Tibial artery (tissue), 4 donors: ENCODE results near the gene SNCB.
A peak's percentile ranks its signal among the peaks of the same experiment; 100 is the strongest.

Experiments used
- DNase-seq, 2 donors: peaks; one replicate each; pipeline ENCODE4 v3.0.0-alpha.2; 2019
- H3K27ac ChIP-seq, 2 donors: fragments of 200-600 bp; sonication (generic) in 1 of 2; 1 replicate in 1 of 2; 2 replicates in 1 of 2; pipeline ENCODE4 v1.5.1; 2018 to 2019; ENCODE audit warnings: mild to moderate bottlenecking in 1 of 2
- H3K27me3 ChIP-seq, 2 donors: fragments of 200-600 bp; sonication (generic) in 1 of 2; one replicate each; pipeline versions ENCODE4 v1.5.1 to v1.6.0; 2016 to 2019
- H3K36me3 ChIP-seq, 3 donors: fragments of 200-600 bp; sonication (generic) in 2 of 3; one replicate each; pipeline ENCODE4 v1.5.1; 2016 to 2019; ENCODE audit warnings: mild to moderate bottlenecking in 2 of 3
- H3K4me1 ChIP-seq, 4 donors: fragments of 200-600 bp; sonication (generic) in 2 of 4; 1 replicate in 3 of 4; 2 replicates in 1 of 4; pipeline ENCODE4 v1.5.1; 2016 to 2019
- H3K4me3 ChIP-seq, 2 donors: fragments of 200-600 bp; sonication (generic) in 1 of 2; 1 replicate in 1 of 2; 2 replicates in 1 of 2; pipeline ENCODE4 v1.5.1; 2018 to 2019; ENCODE audit warnings: mild to moderate bottlenecking in 2 of 2
- H3K9me3 ChIP-seq, 3 donors: fragments of 200-600 bp; sonication (generic) in 1 of 3; one replicate each; pipeline ENCODE4 v1.5.1; 2016 to 2019
- intact Hi-C: fragments of 100-400 bp; cut with DNase I; formaldehyde crosslinking; loops from one replicate; pipeline ENCODE4 v1.15.0; 2023; ENCODE audit warnings: low total_unique reads
- TF ChIP-seq, protein P1 (sequence below), 2 experiments: fragments of 200-600 bp in 1 of 2; fragments of 450-650 bp in 1 of 2; IDR thresholded peaks; one replicate each; pipeline ENCODE4 v1.5.1; 2017 to 2019; ENCODE audit warnings: antibody characterized with exemption in 2 of 2, mild to moderate bottlenecking in 1 of 2, moderate library complexity in 1 of 2

Gene SNCB

DNA sequence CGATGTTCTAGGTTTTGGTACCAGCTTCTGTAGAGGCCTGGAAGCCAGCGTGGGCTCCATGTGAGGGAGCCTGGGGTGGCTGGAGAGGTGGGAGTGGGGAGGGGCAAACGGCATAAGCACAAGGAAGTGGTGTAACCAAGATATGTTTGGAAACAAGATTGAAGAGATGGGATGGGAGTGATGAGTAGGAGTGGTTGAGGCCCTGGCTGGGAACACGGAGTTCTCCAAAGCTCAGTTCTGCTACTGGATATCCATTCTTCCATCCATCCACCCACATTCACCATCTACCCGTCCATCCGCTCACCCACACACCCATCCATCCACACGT is 29.1 kb upstream of the SNCB start:
- TF ChIP-seq, protein P1, sequence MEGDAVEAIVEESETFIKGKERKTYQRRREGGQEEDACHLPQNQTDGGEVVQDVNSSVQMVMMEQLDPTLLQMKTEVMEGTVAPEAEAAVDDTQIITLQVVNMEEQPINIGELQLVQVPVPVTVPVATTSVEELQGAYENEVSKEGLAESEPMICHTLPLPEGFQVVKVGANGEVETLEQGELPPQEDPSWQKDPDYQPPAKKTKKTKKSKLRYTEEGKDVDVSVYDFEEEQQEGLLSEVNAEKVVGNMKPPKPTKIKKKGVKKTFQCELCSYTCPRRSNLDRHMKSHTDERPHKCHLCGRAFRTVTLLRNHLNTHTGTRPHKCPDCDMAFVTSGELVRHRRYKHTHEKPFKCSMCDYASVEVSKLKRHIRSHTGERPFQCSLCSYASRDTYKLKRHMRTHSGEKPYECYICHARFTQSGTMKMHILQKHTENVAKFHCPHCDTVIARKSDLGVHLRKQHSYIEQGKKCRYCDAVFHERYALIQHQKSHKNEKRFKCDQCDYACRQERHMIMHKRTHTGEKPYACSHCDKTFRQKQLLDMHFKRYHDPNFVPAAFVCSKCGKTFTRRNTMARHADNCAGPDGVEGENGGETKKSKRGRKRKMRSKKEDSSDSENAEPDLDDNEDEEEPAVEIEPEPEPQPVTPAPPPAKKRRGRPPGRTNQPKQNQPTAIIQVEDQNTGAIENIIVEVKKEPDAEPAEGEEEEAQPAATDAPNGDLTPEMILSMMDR (IDR thresholded peaks at IDR 0.05), result no peak
- no peaks in the 10 kb centered on the region for H3K9me3 ChIP-seq
- peaks cover 0 to 30% of the 10 kb centered on the region in 2 donors for H3K27me3 ChIP-seq
- peaks cover 5 to 36% (median 16%) of the 10 kb centered on the region in 3 donors for H3K36me3 ChIP-seq
- no peak for DNase-seq
- intact Hi-C loops, result no loop called here
- H3K4me1 ChIP-seq, result peaks cover 0 to 7% (median 2%) of the 10 kb centered on the region in 4 donors
- H3K27ac ChIP-seq, result no peak overlapping the region
- no peak overlapping the region for H3K4me3 ChIP-seq

DNA sequence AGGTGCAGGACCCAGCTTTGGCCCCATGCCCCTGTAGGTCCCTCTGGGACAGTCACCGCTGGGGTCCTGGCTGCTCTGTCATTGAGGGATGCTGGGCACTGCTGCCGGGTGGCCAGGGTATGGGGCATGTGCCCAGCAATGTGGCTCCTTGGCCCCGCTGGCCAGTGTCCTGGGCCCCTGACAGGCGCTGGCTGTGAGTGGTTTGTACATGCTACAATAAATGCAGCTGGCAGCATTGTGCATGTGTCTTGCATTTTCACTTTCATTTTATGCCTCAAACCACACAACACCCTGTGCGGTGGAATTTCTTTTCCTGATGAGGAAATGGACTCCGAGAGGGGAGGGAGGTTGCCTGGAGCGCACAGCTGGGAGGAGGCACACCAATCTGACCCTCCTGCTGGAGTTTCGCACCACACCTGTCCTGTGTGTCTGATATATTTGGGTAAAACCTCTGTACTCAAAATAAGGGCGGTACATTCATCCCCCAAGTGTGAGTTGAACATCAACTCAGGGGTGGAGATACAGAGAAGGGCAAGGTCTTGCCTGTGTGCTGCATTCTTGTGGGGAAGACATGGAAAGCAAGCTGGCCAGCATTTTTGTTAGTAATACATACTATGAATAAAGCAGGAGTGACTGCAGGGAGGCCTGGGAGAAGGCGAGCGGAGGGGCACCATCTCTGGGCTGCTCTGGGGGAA is 28.6 kb upstream of the SNCB start:
- intact Hi-C loops, result no loop called here
- TF ChIP-seq, protein P1 (IDR thresholded peaks at IDR 0.05), result no peak
- no peak for DNase-seq
- Histone ChIP-seq H3K4me3 (no peak overlapping the region), H3K27ac (no peak overlapping the region), H3K9me3 (no peaks in the 10 kb centered on the region), H3K4me1 (peaks cover 0 to 7% (median 2%) of the 10 kb centered on the region in 4 donors), H3K36me3 (peaks cover 5 to 41% (median 22%) of the 10 kb centered on the region in 3 donors), H3K27me3 (peaks cover 0 to 25% of the 10 kb centered on the region in 2 donors)

DNA sequence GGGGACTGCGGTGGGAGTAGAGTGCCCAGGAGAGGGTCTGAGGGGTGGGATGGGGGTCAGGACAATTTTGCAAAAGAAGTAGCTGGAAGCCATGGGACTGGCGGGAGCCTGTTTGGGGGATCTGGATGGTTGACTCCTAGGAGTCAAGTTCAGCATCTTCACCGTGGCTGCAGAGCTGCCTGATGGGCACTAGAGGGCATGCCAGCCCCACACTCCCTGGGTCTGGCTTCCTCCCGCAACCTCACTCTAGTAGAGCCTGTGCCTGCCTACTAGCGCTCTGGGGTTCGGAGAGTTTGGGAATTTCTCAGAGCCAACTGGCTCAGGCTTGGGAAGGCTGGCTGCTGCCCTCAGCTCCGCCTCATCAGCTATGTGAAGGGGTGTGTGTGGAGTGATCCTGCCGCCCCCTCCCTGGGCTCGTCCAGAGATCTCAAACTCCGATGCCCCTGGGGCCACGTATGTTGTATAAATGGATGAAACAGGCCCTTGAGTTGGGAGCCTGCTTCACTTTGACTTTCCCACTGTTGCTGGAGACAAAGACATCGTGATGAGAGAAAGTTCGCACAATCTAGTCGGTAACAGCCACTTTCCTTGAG is 27.8 kb upstream of the SNCB start:
- Histone ChIP-seq H3K36me3 (peaks cover 12 to 50% (median 27%) of the 10 kb centered on the region in 3 donors), H3K4me3 (no peak overlapping the region), H3K27ac (no peak overlapping the region), H3K27me3 (peaks cover 0 to 18% of the 10 kb centered on the region in 2 donors), H3K9me3 (no peaks in the 10 kb centered on the region), H3K4me1 (peaks cover 0 to 7% (median 2%) of the 10 kb centered on the region in 4 donors)
- DNase-seq, result peak; percentile 74 to 82
- TF ChIP-seq, protein P1 (IDR thresholded peaks at IDR 0.05), result peak; percentile 58 to 72
- intact Hi-C loops, result no loop called here

DNA sequence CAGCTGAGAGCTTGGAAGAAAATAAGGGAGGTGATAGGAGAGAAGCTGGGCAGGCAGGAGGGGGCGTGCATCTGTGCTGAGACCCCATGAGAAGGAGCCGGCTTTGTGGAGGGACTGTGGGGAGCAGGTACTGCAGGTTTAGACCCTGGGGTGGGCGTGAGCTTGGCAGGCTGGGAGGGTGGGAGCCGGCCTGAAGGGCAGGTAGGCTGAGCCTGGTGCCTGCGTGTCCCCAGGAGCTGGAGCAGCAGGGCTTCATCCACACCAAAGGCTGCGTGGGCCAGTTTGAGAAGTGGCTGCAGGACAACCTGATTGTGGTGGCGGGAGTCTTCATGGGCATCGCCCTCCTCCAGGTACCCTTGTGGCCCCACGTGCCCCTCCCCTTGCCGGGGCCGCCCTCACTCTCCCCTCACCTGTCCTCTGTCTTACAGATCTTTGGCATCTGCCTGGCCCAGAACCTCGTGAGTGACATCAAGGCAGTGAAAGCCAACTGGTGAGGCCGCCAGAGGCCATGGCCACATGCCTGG is 26.2 kb upstream of the SNCB start:
- Histone ChIP-seq H3K9me3 (no peaks in the 10 kb centered on the region), H3K27me3 (peaks cover 0 to 6% of the 10 kb centered on the region in 2 donors), H3K27ac (no peak overlapping the region), H3K4me3 (no peak overlapping the region), H3K36me3 (peaks cover 18 to 60% (median 32%) of the 10 kb centered on the region in 3 donors), H3K4me1 (peaks cover 0 to 7% (median 2%) of the 10 kb centered on the region in 4 donors)
- no peak for DNase-seq
- TF ChIP-seq, protein P1 (IDR thresholded peaks at IDR 0.05), result no peak
- intact Hi-C loops, result no loop called here

DNA sequence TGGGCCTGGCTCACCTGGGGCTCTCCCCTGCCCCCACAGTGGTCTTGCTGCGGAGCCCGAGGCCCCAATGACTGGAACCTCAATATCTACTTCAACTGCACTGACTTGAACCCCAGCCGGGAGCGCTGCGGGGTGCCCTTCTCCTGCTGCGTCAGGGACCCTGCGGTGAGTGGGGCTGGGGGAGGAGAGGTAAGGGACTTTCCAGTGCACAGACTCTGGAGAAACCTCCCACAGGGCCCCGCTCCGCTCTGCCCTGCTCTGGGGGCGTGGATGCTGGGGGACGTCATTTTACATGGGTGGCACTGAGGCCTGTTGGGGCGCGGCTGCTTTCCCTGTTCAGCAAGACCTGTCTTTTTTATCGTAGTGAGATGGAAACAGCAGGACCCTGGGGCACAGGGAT is 24.5 kb upstream of the SNCB start:
- H3K4me1 ChIP-seq, result peaks cover 0 to 4% (median 0%) of the 10 kb centered on the region in 4 donors
- no peaks in the 10 kb centered on the region for H3K27me3 ChIP-seq
- DNase-seq, result no peak
- H3K36me3 ChIP-seq, result peaks cover 18 to 60% (median 32%) of the 10 kb centered on the region in 3 donors
- H3K4me3 ChIP-seq, result no peak overlapping the region
- no peaks in the 10 kb centered on the region for H3K9me3 ChIP-seq
- intact Hi-C loops, result no loop called here
- TF ChIP-seq, protein P1 (IDR thresholded peaks at IDR 0.05), result no peak
- H3K27ac ChIP-seq, result no peak overlapping the region
